Measurements from ENCODE around the gene SLC11A2. TPM values are rescaled to one million over a fixed set of nuclear protein-coding genes. Genes with fewer than 3 reads are reported as not detected.

The SLC11A2 gene
- total RNA-seq, 1 donor from 2014 or later, result 123 TPM

DNA sequence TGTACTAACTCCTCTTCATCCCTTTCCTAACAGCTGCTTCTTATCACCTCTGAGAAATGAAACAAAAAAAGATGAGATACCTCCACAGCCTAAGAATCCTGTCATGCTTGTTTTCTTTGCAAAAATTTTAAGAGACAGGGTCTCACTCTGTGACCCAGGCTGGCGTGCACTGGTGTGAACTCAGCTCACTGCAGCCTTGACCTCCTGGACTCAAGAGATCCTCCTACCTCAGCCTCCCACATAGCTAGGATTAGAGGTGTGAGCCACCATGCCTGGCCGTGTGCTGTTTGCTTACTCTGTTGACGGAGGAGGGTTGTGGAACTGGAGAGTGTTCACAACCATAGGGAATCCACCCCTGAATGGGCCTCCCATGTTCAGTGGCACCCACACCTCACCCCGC is 41.0 kb upstream of the SLC11A2 start:
- TF ChIP-seq, protein P1, sequence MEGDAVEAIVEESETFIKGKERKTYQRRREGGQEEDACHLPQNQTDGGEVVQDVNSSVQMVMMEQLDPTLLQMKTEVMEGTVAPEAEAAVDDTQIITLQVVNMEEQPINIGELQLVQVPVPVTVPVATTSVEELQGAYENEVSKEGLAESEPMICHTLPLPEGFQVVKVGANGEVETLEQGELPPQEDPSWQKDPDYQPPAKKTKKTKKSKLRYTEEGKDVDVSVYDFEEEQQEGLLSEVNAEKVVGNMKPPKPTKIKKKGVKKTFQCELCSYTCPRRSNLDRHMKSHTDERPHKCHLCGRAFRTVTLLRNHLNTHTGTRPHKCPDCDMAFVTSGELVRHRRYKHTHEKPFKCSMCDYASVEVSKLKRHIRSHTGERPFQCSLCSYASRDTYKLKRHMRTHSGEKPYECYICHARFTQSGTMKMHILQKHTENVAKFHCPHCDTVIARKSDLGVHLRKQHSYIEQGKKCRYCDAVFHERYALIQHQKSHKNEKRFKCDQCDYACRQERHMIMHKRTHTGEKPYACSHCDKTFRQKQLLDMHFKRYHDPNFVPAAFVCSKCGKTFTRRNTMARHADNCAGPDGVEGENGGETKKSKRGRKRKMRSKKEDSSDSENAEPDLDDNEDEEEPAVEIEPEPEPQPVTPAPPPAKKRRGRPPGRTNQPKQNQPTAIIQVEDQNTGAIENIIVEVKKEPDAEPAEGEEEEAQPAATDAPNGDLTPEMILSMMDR (IDR thresholded peaks at IDR 0.05; ENCODE audit: unreplicated experiment), result no peak
- H3K27ac Mint-ChIP-seq, result no peak overlapping the region
- no peaks in the 10 kb centered on the region for H3K27me3 Mint-ChIP-seq (ENCODE audit: low read depth)
- no peaks in the 10 kb centered on the region for H3K9me3 Mint-ChIP-seq
- DNase-seq (ENCODE audit: low spot score in 2 of 2, unreplicated experiment in 2 of 2), result no peak
- H3K36me3 Mint-ChIP-seq, result peaks cover 28% of the 10 kb centered on the region
- no peak overlapping the region for H3K4me3 Mint-ChIP-seq
- peaks cover 6% of the 10 kb centered on the region for H3K4me1 Mint-ChIP-seq

DNA sequence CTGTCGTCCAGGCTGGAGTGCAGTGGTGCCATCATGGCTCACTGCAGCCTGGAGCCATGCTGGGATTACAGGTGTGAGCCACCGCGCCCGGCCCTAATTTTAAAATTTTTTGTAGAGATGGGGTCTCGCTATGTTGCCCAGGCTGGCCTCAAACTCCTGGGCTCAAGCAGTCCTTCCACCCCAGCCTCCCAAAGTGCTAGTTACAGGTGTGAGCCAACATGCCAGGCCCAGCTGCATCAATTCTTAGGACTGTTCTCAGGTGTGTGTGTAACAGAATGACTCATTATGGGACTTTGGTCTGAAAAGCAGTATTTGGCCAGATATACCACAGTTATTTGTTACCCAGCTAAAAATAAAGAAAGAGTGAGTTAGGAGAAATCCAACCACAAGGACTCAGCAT is 39.3 kb upstream of the SLC11A2 start:
- Mint-ChIP-seq H3K27ac (no peak overlapping the region), H3K36me3 (peaks cover 22% of the 10 kb centered on the region), H3K27me3 (ENCODE audit: low read depth) (no peaks in the 10 kb centered on the region), H3K4me3 (no peak overlapping the region), H3K9me3 (no peaks in the 10 kb centered on the region), H3K4me1 (peaks cover 6% of the 10 kb centered on the region)
- TF ChIP-seq, protein P1 (IDR thresholded peaks at IDR 0.05; ENCODE audit: unreplicated experiment), result no peak
- no peak for DNase-seq (ENCODE audit: low spot score in 2 of 2, unreplicated experiment in 2 of 2)

DNA sequence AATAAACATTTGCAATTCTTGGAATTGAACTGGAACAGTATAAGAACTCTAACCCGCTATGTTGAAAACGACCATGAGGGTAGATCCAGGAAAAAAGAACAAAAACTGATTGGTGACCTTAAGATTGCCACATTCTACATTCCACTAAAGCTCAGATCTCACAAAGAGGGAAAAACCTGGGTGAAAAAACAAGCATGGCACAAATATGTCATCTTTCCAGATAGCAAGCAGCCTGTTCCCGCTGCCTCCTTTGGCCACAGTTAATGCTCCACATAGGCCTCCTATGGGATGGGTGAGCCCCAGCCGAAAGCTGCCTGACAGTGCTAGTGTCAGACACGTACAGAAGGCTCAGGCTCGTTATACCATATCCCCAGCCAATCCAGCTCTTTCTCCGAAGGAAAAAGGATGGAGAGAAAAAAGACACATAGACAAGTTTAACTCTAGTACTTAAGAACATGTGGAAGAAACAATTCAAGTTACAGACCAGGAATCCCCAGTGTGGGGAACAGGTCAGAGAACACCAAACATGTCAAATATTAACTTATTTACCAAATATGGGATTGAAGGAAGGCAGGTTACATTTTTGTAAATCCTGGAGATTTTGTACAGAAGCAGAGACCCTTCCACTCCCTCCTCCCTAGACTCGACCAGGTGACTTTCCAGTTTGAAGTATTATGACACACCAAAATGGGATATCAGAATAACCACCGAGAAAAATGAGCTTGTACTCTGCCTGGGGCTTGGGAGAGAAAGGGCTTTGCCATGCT is 36.6 kb upstream of the SLC11A2 start:
- Mint-ChIP-seq H3K4me3 (no peak overlapping the region), H3K4me1 (no peaks in the 10 kb centered on the region), H3K27ac (peak overlapping the region; percentile 35), H3K36me3 (peaks cover 24% of the 10 kb centered on the region), H3K27me3 (ENCODE audit: low read depth) (no peaks in the 10 kb centered on the region), H3K9me3 (no peaks in the 10 kb centered on the region)
- no peak for DNase-seq (ENCODE audit: low spot score in 2 of 2, unreplicated experiment in 2 of 2)
- TF ChIP-seq, protein P1 (IDR thresholded peaks at IDR 0.05; ENCODE audit: unreplicated experiment), result no peak

DNA sequence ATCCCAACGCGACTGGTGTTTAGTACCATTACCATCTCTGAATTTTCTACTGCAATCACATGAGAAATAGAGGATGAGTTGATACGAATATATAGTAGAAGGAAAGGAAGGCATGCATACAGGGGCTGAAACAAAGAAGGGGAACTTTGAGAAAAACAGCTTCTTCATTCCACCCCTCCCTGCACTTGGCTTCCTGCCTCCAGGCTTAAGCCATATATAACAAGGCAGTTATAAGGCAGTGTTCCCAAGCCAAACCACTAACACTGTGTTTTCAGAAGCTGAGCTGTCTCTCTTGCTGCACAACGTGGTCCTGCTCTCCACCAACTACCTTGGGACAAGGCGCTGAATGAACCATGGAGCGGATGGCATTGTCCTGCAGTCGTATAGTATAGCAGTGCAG is 32.9 kb upstream of the SLC11A2 start:
- H3K27ac Mint-ChIP-seq, result no peak overlapping the region
- TF ChIP-seq, protein P1 (IDR thresholded peaks at IDR 0.05; ENCODE audit: unreplicated experiment), result no peak
- H3K4me3 Mint-ChIP-seq, result no peak overlapping the region
- no peaks in the 10 kb centered on the region for H3K9me3 Mint-ChIP-seq
- H3K27me3 Mint-ChIP-seq (ENCODE audit: low read depth), result no peaks in the 10 kb centered on the region
- DNase-seq (ENCODE audit: low spot score in 2 of 2, unreplicated experiment in 2 of 2), result no peak
- H3K36me3 Mint-ChIP-seq, result peaks cover 28% of the 10 kb centered on the region
- no peaks in the 10 kb centered on the region for H3K4me1 Mint-ChIP-seq

- H3K36me3 Mint-ChIP-seq, result peaks cover 38% of the 10 kb centered on the region
- DNase-seq (ENCODE audit: low spot score in 2 of 2, unreplicated experiment in 2 of 2), result no peak
- H3K4me1 Mint-ChIP-seq, result no peaks in the 10 kb centered on the region
- no peaks in the 10 kb centered on the region for H3K27me3 Mint-ChIP-seq (ENCODE audit: low read depth)
- H3K9me3 Mint-ChIP-seq, result no peaks in the 10 kb centered on the region
- TF ChIP-seq, protein P1 (IDR thresholded peaks at IDR 0.05; ENCODE audit: unreplicated experiment), result no peak
- no peak overlapping the region for H3K27ac Mint-ChIP-seq
- no peak overlapping the region for H3K4me3 Mint-ChIP-seq
These were observed 30.1 kb upstream of the SLC11A2 start for GRCh38 chr12:51056242-51056641.

Data from mesothelial cell of epicardium (in vitro differentiated cells).